HG03520 (cell line): Measurements from ENCODE around the gene GULP1.
A peak's percentile ranks its signal among the peaks of the same experiment; 100 is the strongest.

Experiments used
- ATAC-seq: cut with Tn5 transposase; IDR thresholded peaks from one replicate; pipeline ENCODE4 v1.9.1; 2021; ENCODE audit warnings: mild to moderate bottlenecking, moderate library complexity; ENCODE audit not compliant: unreplicated experiment

The GULP1 gene

DNA sequence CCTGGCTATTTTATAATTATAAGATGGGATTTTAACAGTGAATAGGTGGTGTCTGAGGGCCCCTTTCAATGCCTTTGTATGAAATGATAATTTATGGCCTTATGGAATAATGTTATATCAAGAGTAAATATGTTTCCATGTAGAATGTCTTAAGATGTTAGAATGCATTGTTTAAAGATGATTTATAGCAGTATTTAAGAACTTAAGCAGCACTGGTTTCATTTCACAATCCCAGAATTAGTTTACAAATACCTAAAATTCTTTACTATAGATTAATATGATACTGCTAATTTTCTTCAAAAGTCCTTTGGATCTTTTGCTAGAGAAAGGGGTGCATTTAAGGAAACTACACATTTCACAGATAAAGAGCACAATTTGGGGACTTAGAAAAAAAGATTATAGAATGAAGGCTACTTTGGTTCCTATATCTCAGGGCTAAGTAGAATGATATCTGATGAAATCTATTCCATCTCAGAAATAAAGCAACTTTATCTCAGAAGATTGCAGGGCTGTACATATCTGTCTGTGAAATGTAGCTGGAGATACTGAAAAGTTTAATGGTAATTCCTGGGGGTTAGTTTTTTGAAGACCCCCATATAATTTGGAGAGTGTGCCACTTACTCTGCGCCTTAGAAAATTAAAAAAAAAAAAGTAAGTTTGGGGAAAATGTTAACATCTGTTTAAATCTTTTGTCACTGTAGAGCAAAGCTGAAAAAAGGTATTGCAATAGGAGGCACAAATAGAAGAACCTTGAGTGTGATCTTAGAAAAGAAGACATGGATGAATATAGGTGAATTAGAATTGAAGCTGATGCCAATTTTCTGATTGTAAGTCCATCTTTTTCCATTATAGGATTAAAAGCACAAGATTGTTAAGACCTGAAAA is 123.4 kb downstream of the GULP1 start:
- ATAC-seq = no peak

- ATAC-seq = peak; percentile 55
Observed at GRCh38 chr2:188415754-188416083, 124.0 kb downstream of the GULP1 start.

GRCh38 chr2:188416367-188416766 is 124.7 kb downstream of the GULP1 start:
- peak; percentile 47 for ATAC-seq

DNA sequence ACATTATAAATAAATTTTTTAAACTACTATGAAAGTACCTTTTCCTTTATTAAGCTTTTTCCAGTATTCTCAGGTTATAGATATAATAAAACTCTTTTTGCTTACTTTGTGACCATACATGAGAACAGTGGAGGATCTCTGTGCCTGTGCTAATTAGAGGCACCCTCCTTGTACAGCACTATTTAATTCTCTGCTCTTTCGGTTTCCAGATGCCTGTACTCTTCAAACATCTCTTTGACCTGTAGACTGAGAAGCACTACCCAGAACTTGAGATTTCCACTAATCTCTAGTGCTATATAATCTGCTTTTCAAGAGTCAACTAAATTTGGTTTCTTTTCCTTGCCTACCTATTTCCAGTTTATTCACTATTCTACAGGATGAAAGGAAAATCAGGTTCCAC is 131.1 kb downstream of the GULP1 start:
- ATAC-seq = no peak

DNA sequence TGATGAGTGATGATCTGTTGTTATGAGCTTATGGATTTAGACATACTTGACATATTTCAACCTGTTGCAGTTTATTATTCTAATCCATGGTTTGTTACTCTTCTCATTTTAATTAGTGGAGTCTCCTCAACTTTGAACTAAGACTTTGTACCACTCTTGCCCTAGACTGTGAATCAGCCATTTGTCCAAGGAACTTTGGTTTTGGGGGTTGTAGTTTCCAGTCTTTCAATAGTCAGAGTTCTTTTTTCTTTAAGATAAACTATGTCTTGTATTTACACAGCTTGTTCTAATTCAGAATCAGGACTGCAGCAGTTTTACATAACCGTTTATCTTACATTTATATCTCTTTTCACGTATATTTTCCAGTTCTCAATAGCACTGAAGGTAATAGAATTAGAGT is 133.6 kb downstream of the GULP1 start:
- ATAC-seq = no peak

- no peak for ATAC-seq
Observed at GRCh38 chr2:188426121-188426520, 134.4 kb downstream of the GULP1 start.

GRCh38 chr2:188430705-188431104 is 139.0 kb downstream of the GULP1 start:
- no peak for ATAC-seq

DNA sequence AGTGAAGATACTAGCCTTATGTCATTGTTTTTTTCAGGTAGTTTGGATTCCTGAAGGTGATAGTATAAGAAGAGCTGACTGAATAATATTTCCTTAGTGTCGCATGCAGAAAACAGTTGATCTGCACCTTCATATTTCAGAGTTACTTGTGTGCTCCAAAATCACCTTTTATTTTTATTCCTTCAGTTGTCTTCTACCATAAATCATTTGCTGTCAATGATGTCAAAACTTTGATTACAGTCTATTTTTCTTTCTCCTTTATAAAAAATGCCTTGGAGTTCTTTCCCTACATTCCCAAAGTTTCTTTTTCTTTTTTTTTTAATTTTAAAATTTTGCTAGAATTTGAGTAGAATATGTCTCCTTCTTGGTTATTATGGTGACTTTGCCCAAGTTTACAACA is 142.3 kb downstream of the GULP1 start:
- ATAC-seq = no peak

DNA sequence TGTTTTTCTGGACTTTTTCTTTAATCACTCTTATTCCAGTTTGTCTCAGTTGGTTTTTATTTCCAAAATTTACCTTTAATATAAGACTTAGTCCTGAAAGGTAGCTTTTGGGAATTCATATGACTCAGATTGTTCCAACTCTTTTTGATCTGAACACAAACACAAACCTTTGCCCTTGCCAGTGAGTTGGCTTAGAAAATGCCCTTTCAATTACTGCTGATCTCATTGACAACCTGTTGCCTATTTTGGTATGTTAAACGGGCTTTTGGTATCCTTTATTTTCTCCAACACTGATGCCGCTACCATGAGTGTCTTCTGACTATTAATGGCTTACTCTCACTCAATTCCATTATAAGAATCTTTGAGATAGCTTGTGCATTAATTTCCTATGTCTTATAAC is 143.4 kb downstream of the GULP1 start:
- no peak for ATAC-seq

DNA sequence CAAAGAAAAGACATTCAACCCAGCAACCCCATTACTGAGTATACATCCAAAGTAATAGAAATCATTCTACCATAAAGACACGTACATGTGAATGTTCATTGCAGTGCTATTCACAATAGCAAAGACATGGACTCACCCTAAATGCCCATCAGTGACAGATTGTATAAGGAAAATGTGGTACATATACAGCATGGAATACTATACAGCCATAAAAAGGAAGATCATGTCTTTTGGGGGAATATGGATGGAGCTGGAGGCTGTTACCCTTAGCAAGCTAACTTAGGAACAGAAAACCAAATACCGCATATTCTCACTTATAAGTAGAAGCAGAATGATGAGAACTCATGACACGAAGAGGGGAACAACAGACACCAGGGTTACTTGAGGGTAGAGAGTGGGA is 145.9 kb downstream of the GULP1 start:
- ATAC-seq = no peak

- no peak for ATAC-seq
Observed at GRCh38 chr2:188439986-188440385, 148.3 kb downstream of the GULP1 start.

DNA sequence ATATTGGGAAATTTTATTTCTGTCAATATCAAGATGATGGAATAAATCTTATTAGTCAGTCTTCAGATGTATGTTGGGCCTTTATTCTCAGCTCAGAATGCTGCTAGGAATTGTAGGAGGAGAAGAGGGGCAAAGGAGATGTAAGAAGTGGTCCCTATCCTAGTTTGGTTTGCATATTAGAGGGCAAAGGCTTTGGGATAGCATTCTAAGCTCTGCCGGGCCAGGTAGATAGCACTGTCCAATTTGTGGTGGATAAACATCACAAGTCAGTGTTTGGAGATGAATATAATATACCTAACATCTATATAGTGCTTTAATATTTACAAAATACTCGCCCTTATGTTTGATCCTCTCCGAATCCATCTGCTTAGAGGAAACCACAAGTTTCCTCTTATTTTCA is 149.2 kb downstream of the GULP1 start:
- no peak for ATAC-seq

DNA sequence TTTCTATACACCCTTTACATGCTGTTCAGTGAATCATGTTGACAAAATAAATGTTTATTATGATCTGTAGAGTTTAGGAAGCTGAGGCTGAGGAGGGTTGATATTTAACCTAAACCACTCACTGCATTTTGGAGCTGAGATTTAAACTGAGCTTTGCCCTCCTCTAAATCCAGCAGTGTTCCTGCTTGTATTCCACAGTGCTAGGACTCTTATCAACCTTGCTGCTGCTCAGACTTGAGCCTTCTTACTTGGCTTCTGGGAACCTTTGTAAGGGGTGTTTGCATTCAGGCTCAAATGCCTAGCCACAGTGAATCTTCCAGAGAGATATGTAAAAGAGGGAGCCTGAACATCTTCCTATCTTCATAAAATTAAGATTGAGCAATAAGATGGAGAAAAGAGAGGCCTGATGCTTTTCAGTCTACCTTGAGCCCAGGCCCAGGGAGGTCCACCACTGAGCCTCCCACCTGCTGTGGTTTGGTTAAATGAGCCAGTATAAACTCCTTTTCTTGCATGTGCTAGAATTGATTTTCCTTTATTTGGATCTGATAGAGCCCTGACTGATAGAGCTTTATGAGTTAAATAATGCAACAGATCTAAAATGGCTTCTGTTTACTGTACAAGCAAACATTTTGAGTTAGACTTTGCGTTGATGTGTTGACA is 149.7 kb downstream of the GULP1 start:
- ATAC-seq = no peak

DNA sequence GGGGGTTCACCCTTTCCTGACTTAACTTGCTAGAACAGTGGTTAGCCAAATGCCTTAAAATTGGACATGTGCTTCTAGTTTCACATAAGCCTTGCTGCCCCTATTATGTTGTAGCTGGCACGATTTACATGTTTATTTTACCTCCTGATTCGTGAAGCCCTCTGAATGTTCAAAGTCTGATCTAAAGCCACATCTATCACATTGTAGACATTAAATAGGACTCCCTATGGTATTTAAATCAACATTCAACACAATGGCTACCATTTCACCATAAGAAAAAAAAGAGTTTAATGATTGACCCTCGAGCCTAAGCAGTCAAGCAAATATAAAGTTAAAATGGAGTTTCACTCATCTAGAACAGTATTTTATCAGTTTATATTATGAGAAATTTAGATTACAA is 151.5 kb downstream of the GULP1 start:
- ATAC-seq = no peak

- no peak for ATAC-seq
Observed at GRCh38 chr2:188444106-188444835, 152.6 kb downstream of the GULP1 start.

GRCh38 chr2:188449561-188449960 is 157.9 kb downstream of the GULP1 start:
- no peak for ATAC-seq

DNA sequence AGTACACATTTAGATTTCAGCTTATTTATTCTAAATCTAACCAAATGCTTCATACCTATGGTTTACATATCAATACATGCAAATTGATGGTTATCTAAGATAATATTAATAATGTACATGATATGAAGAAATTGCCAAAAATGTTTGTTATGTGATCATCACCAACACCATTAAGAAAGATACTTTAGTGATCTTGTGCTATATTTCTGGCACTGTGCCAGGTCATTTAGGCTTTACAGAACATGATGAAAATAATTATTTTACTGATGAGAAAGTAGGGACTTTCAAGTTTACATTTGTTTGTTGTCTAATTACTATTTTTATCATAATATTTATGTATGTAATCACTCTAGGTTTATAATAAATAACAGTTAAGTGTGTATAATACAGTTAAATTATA is 158.3 kb downstream of the GULP1 start:
- ATAC-seq = no peak

GRCh38 chr2:188450732-188451483 is 159.2 kb downstream of the GULP1 start:
- ATAC-seq = no peak

DNA sequence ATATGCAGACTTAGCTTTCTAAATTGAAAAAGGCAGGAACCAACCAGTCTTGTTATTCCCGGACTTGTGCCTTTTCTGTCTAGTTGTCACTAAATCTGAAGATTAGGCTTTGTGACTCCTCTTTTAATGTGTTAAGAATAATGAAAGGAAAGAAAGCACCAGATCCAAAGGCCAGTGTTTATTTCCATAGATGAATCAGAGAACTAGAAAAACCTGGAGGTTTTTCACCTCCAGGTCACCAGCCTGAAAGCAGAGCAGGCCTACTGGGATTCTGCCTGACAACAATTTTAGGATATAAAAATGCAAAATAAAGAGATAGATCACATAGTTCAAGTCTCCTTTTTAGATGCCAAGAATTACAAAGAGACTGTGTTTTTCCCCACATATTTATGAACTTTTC is 160.4 kb downstream of the GULP1 start:
- no peak for ATAC-seq

GRCh38 chr2:188456114-188456909 is 164.6 kb downstream of the GULP1 start:
- ATAC-seq = no peak
